ENCODE measurements around the gene SLC9A3.

The SLC9A3 gene

GRCh38 chr5:465591-466403, 58.5 kb downstream of the SLC9A3 start:
- peaks cover 15% of the 10 kb centered on the region for H3K36me3 ChIP-seq (ENCODE audit: control insufficient read depth, insufficient read depth, low read length)

GRCh38 chr5:464843-465590, 59.2 kb downstream of the SLC9A3 start:
- H3K36me3 ChIP-seq (ENCODE audit: control insufficient read depth, insufficient read depth, low read length): peaks cover 23% of the 10 kb centered on the region
- no peak overlapping the region for H3K4me3 ChIP-seq (ENCODE audit: low read length)
- H3K4me1 ChIP-seq (ENCODE audit: control insufficient read depth, insufficient read depth, low read length): no peaks in the 10 kb centered on the region
- H3K27ac ChIP-seq (ENCODE audit: low read depth, low read length): no peak overlapping the region
- no peak overlapping the region for H3K9ac ChIP-seq (ENCODE audit: low read length)
- no peaks in the 10 kb centered on the region for H3K27me3 ChIP-seq (ENCODE audit: control insufficient read depth, insufficient read depth, low read length)

More at GRCh38 chr5:465591-466403, 58.5 kb downstream of the SLC9A3 start:
- Histone ChIP-seq H3K27ac (ENCODE audit: low read depth, low read length) (no peak overlapping the region), H3K9ac (ENCODE audit: low read length) (no peak overlapping the region), H3K4me1 (ENCODE audit: control insufficient read depth, insufficient read depth, low read length) (no peaks in the 10 kb centered on the region), H3K4me3 (ENCODE audit: low read length) (no peak overlapping the region), H3K27me3 (ENCODE audit: control insufficient read depth, insufficient read depth, low read length) (no peaks in the 10 kb centered on the region)

- H3K27ac ChIP-seq (ENCODE audit: low read depth, low read length): no peak overlapping the region
- peaks cover 28% of the 10 kb centered on the region for H3K36me3 ChIP-seq (ENCODE audit: control insufficient read depth, insufficient read depth, low read length)
- H3K4me1 ChIP-seq (ENCODE audit: control insufficient read depth, insufficient read depth, low read length): no peaks in the 10 kb centered on the region
- H3K9ac ChIP-seq (ENCODE audit: low read length): no peak overlapping the region
- no peaks in the 10 kb centered on the region for H3K27me3 ChIP-seq (ENCODE audit: control insufficient read depth, insufficient read depth, low read length)
- H3K4me3 ChIP-seq (ENCODE audit: low read length): no peak overlapping the region
These were observed 59.8 kb downstream of the SLC9A3 start for GRCh38 chr5:464446-464842.

- peaks cover 28% of the 10 kb centered on the region for H3K36me3 ChIP-seq (ENCODE audit: control insufficient read depth, insufficient read depth, low read length)
- no peak overlapping the region for H3K27ac ChIP-seq (ENCODE audit: low read depth, low read length)
- no peaks in the 10 kb centered on the region for H3K27me3 ChIP-seq (ENCODE audit: control insufficient read depth, insufficient read depth, low read length)
- no peak overlapping the region for H3K9ac ChIP-seq (ENCODE audit: low read length)
- H3K4me3 ChIP-seq (ENCODE audit: low read length): no peak overlapping the region
- H3K4me1 ChIP-seq (ENCODE audit: control insufficient read depth, insufficient read depth, low read length): no peaks in the 10 kb centered on the region
These were observed 60.3 kb downstream of the SLC9A3 start for GRCh38 chr5:463952-464351.

- H3K4me1 ChIP-seq (ENCODE audit: control insufficient read depth, insufficient read depth, low read length): no peaks in the 10 kb centered on the region
- no peak overlapping the region for H3K27ac ChIP-seq (ENCODE audit: low read depth, low read length)
- no peak overlapping the region for H3K4me3 ChIP-seq (ENCODE audit: low read length)
- no peaks in the 10 kb centered on the region for H3K27me3 ChIP-seq (ENCODE audit: control insufficient read depth, insufficient read depth, low read length)
- H3K9ac ChIP-seq (ENCODE audit: low read length): no peak overlapping the region
- peaks cover 28% of the 10 kb centered on the region for H3K36me3 ChIP-seq (ENCODE audit: control insufficient read depth, insufficient read depth, low read length)
These were observed 60.9 kb downstream of the SLC9A3 start for GRCh38 chr5:463301-463700.

GRCh38 chr5:462051-462481, 62.2 kb downstream of the SLC9A3 start:
- no peaks in the 10 kb centered on the region for H3K27me3 ChIP-seq (ENCODE audit: control insufficient read depth, insufficient read depth, low read length)
- H3K4me3 ChIP-seq (ENCODE audit: low read length): no peak overlapping the region
- no peak overlapping the region for H3K9ac ChIP-seq (ENCODE audit: low read length)
- no peaks in the 10 kb centered on the region for H3K4me1 ChIP-seq (ENCODE audit: control insufficient read depth, insufficient read depth, low read length)
- no peak overlapping the region for H3K27ac ChIP-seq (ENCODE audit: low read depth, low read length)
- H3K36me3 ChIP-seq (ENCODE audit: control insufficient read depth, insufficient read depth, low read length): peaks cover 31% of the 10 kb centered on the region

- Histone ChIP-seq H3K27me3 (ENCODE audit: control insufficient read depth, insufficient read depth, low read length) (no peaks in the 10 kb centered on the region), H3K36me3 (ENCODE audit: control insufficient read depth, insufficient read depth, low read length) (peaks cover 30% of the 10 kb centered on the region), H3K4me1 (ENCODE audit: control insufficient read depth, insufficient read depth, low read length) (no peaks in the 10 kb centered on the region), H3K4me3 (ENCODE audit: low read length) (no peak overlapping the region), H3K9ac (ENCODE audit: low read length) (no peak overlapping the region), H3K27ac (ENCODE audit: low read depth, low read length) (no peak overlapping the region)
These were observed 64.0 kb downstream of the SLC9A3 start for GRCh38 chr5:460273-460625.

- no peak overlapping the region for H3K9ac ChIP-seq (ENCODE audit: low read length)
These were observed 64.5 kb downstream of the SLC9A3 start for GRCh38 chr5:459562-460272.

GRCh38 chr5:458547-459353, 65.5 kb downstream of the SLC9A3 start:
- Histone ChIP-seq H3K36me3 (ENCODE audit: control insufficient read depth, insufficient read depth, low read length) (peaks cover 33% of the 10 kb centered on the region), H3K4me3 (ENCODE audit: low read length) (no peak overlapping the region), H3K9ac (ENCODE audit: low read length) (no peak overlapping the region), H3K27ac (ENCODE audit: low read depth, low read length) (no peak overlapping the region), H3K4me1 (ENCODE audit: control insufficient read depth, insufficient read depth, low read length) (no peaks in the 10 kb centered on the region), H3K27me3 (ENCODE audit: control insufficient read depth, insufficient read depth, low read length) (no peaks in the 10 kb centered on the region)

More at GRCh38 chr5:459562-460272, 64.5 kb downstream of the SLC9A3 start:
- Histone ChIP-seq H3K27me3 (ENCODE audit: control insufficient read depth, insufficient read depth, low read length) (no peaks in the 10 kb centered on the region), H3K27ac (ENCODE audit: low read depth, low read length) (no peak overlapping the region), H3K4me1 (ENCODE audit: control insufficient read depth, insufficient read depth, low read length) (no peaks in the 10 kb centered on the region), H3K4me3 (ENCODE audit: low read length) (no peak overlapping the region), H3K36me3 (ENCODE audit: control insufficient read depth, insufficient read depth, low read length) (peaks cover 27% of the 10 kb centered on the region)

- Histone ChIP-seq H3K27me3 (ENCODE audit: control insufficient read depth, insufficient read depth, low read length) (no peaks in the 10 kb centered on the region), H3K9ac (ENCODE audit: low read length) (no peak overlapping the region), H3K27ac (ENCODE audit: low read depth, low read length) (no peak overlapping the region), H3K4me3 (ENCODE audit: low read length) (no peak overlapping the region), H3K4me1 (ENCODE audit: control insufficient read depth, insufficient read depth, low read length) (no peaks in the 10 kb centered on the region), H3K36me3 (ENCODE audit: control insufficient read depth, insufficient read depth, low read length) (peaks cover 42% of the 10 kb centered on the region)
These were observed 66.9 kb downstream of the SLC9A3 start for GRCh38 chr5:457195-457961.

GRCh38 chr5:456351-457194, 67.7 kb downstream of the SLC9A3 start:
- Histone ChIP-seq H3K9ac (ENCODE audit: low read length) (no peak overlapping the region), H3K4me1 (ENCODE audit: control insufficient read depth, insufficient read depth, low read length) (no peaks in the 10 kb centered on the region), H3K27ac (ENCODE audit: low read depth, low read length) (no peak overlapping the region), H3K4me3 (ENCODE audit: low read length) (no peak overlapping the region), H3K36me3 (ENCODE audit: control insufficient read depth, insufficient read depth, low read length) (peaks cover 42% of the 10 kb centered on the region), H3K27me3 (ENCODE audit: control insufficient read depth, insufficient read depth, low read length) (no peaks in the 10 kb centered on the region)
